ENCODE results near the gene ORAI2.
A peak's percentile ranks its signal among the peaks of the same experiment; 100 is the strongest.
"Not testable (repeated sequence)": the region's sequence is repeated elsewhere in the genome, so short reads cannot be mapped to it uniquely, and the experiment has no call there.

The ORAI2 gene

DNA sequence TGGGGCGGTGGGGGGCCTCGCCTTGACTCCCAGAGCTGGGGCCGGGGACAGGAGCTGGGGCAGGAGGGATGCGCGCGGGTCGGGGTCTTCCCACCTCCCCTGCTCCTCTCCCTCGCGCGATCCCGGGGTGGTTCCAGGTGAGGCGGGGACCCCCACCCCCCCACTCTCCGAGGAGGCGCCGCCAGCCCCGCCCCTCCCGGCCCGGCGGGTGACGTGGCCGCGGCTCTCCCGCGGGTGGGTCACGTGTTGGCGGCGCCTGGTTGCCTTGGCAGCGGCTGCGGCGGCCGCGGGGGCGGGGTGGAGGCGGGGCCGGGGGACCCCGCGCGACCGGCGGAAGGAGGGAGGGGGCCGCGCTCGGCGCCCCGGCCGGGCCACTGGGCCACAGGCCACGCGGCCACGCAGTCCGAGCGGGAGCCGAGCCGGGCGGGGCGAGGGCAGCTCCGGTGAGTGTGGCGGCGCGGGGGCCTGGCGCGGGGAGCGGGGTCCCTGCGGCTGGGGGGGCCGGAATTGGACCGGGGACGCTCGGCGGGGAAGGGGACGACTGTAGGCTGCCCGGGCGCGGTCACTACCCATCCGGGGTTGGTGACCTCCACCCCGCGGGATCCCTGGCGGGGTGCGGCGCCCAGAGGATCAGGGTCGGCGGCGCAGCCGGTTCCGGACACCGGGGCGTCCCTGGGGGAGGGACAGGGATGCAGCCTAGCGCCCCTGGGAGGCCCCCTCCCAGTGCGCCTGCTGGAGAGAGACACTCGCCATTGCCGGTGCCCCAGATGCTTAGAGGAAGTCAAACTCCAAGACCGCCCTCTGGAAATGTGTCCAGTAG, at the start of gene ORAI2:
Gene ORAI2, plus strand, starts transcription at position 357 of the 820 bp plus-strand sequence. CDS start 5,382 bp downstream, outside the sequence.
- peak; percentile 96 for DNase-seq (ENCODE audit: low spot score)

DNA sequence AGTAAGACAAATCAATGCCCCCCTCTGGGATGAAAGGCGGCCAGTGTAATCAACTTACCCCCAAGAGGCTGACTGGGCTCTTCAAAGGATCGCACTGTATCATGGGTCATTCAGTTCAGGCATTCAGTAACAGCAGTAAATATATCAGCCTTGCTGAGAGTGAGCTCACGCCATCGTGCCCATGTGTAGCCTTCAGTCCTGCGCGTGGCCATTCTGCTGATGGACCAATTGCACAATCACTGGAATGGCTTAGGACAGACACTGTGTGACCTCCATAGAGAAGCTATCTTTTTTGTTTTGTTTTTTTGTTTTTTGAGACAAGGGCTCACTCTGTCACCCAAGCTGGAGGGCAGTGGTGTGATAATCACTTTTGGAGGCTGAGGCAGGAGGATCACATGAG, 46.3 kb upstream of the ORAI2 start:
- no peak for DNase-seq (ENCODE audit: low spot score)

GRCh38 chr7:102389810-102390209, 43.6 kb upstream of the ORAI2 start:
- DNase-seq (ENCODE audit: low spot score) = no peak

- DNase-seq (ENCODE audit: low spot score) = peak; percentile 89
These were observed 42.5 kb upstream of the ORAI2 start for GRCh38 chr7:102390697-102391484.

GRCh38 chr7:102392330-102392729, 41.0 kb upstream of the ORAI2 start:
- no peak for DNase-seq (ENCODE audit: low spot score)

- no peak for DNase-seq (ENCODE audit: low spot score)
These were observed 39.9 kb upstream of the ORAI2 start for GRCh38 chr7:102393467-102393866.

GRCh38 chr7:102395592-102395872, 37.8 kb upstream of the ORAI2 start:
- DNase-seq (ENCODE audit: low spot score) = peak; percentile 19

GRCh38 chr7:102395873-102396709, 37.3 kb upstream of the ORAI2 start, which contains the start of gene PRKRIP1:
Gene PRKRIP1, plus strand, starts transcription at chr7:102396363. Its CDS starts 49 bp downstream, at chr7:102396412.
- DNase-seq (ENCODE audit: low spot score) = peak; percentile 93

- DNase-seq (ENCODE audit: low spot score) = peak; percentile 17
These were observed 36.7 kb upstream of the ORAI2 start for GRCh38 chr7:102396710-102397019.

DNA sequence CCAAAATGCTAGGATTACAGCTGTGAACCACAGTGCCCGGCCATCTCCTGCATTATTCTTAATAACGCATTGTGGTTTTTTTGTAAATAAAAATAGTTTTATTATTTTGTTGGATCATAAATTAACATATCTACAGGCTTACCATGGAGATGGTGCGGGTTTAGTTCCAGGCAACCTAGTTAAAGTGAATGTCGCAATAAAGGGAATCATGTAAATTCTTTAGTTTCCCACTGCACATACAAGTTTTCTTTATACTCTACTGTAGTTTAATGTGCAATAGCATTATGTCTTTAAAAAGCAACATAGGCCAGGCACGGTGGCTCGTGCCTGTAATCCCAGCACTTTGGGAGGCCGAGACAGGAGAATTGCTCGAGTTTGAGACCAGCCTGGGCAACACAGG, 34.8 kb upstream of the ORAI2 start:
- DNase-seq (ENCODE audit: low spot score) = no peak

DNA sequence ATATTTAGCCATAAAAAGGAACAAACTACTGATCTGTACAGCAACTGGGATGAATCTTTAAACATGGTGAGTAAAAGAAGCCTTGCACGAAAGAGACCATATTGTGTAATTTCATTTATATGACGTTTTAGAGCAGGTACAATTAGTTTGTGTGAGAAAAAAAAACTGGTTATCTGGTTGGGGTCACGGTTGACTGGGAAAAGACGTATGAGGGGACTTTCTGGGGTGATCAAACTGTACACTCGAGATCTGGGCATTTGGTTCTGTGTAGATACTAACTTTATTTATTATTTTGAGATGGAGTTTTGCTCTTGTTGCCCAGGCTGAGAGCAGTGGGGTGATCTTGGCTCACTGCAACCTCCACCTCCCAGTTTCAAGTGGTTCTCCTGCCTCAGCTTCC, 33.0 kb upstream of the ORAI2 start:
- no peak for DNase-seq (ENCODE audit: low spot score)

- DNase-seq (ENCODE audit: low spot score) = no peak
These were observed 29.8 kb upstream of the ORAI2 start for GRCh38 chr7:102403563-102403962.

DNA sequence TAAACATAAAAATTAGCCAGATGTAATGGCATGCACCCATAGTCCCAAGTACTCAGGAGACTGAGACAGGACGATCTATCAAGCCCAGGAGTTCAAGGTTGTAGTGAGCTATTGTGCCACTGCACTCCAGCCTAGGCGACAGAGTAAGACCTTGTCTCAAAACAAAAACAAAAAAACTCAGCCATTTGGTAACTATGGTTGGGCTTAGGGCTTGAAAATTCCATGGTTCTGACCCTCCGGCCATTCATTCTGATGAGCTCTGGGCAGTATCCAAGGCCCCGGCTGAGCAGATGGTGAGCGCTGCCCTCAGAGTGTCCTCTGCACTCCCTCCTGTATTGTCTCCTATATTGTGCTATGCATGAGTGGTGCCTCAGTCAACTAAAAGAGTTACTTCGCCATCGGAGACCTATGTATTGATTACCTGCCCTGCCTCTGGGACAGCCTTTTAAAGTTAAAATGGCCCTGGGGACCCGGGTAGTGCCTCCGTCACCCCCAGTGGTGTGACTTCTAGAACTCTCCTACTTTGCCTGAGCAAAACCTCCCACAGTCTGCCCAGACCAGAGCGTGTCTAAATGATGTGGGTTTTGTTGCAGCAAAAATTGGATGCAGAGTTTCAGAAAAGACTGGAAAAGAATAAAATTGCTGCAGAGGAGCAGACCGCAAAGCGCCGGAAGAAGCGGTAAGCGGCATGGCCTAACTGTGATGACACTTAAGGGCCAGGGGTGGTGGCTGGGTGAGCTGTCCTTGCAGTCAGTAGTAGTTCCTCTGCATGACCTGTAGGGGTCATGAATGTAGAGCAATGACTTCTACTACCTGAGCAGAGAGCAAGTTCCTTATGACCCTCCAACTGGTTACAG, 29.1 kb upstream of the ORAI2 start:
- DNase-seq (ENCODE audit: low spot score) = peak; percentile 81

DNA sequence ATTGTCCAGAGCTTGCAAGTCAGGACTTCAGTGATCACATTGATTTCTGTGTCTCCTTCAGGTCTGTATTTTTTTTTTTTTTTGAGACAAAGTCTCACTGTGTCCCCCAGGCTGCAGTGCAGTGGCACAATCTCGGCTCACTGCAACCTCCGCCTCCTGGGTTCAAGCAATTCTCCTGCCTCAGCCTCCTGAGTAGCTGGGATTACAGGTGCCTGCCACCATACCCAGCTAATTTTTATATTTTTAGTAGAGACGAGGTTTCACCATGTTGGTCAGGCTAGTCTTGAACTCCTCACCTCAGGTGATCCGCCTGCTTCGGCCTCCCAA, 28.6 kb upstream of the ORAI2 start:
- DNase-seq (ENCODE audit: low spot score) = not testable (repeated sequence)

DNA sequence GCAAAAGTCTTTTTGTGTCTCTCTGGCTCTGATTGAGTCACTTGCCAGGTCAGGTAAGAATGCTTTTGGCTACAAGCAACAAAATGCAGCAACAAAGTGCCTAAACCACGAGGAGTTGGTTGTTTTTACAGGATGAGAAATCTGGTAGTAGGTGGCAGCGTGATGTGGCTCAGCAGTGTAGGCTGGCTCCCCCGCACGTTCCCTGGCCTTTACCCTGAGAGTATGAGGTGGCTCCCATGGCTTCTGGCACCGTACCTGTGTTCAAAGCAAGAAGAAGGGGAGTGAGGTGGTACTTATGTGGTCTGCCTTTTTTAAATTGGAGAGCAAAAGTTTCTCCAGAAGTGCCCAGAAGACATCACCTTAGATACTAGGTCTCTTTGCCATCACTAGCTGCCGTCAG, 25.5 kb upstream of the ORAI2 start:
- DNase-seq (ENCODE audit: low spot score) = no peak

DNA sequence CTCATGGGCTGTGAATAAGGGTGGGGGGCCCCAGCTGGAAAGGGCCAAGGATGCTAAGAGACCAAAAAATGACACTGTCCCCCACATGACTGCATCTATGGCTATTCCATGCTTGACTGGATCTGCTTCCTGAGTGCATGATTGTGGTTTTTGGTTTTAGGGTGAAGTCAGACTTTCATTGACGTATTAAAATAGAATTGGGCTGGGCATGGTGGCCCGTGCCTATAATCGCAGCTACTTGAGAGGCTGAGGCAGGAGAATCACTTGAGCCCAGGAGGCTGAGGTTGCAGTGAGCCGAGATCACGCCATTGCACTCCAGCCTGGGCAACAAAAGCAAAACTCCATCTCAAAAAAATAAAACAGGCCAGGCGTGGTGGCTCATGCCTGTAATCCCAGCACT, 24.8 kb upstream of the ORAI2 start:
- not testable (repeated sequence) for DNase-seq (ENCODE audit: low spot score)

- DNase-seq (ENCODE audit: low spot score) = no peak
These were observed 24.0 kb upstream of the ORAI2 start for GRCh38 chr7:102409340-102409739.

DNA sequence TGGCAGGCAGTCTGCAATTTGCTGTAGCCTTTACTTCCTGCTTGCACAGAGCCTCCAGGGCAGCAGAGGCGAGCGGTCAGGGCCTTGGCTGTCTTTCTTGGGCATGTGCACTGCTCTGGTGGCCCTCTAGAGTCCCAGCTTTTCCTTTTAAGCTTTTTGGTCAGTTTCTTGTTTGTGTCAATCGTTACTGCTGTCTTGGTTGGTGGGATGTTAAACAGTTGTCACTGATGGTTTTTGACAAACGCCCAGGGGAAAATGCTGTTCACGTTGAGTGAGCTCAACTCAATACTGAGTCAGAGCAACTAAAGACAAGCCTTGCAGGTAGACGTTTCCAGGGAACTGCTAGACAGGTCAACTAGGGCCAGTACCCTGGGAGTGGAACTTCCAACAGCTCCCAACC, 23.3 kb upstream of the ORAI2 start:
- DNase-seq (ENCODE audit: low spot score) = no peak

DNA sequence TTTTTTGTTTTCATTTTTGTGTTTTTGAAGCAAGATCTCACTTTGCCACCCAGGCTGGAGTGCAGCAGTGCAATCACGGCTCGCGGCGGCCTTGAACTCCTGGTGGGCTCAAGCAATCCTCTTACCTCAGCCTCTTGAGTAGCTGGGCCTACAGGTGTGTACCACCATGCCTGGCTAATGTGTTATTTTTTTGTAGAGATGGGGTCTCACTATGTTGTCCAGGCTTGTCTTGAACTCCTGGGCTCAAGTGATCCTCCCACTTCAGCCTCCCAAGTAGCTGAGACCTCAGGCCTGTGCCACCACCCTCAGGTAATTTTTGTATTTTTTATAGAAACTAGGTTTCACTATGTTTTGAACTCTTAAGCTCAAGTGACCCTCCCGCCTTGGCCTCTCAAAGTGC, 22.5 kb upstream of the ORAI2 start:
- DNase-seq (ENCODE audit: low spot score) = no peak

GRCh38 chr7:102412548-102412947, 20.8 kb upstream of the ORAI2 start:
- DNase-seq (ENCODE audit: low spot score) = peak; percentile 57

- DNase-seq (ENCODE audit: low spot score) = no peak
These were observed 20.3 kb upstream of the ORAI2 start for GRCh38 chr7:102413091-102413490.

- no peak for DNase-seq (ENCODE audit: low spot score)
These were observed 19.8 kb upstream of the ORAI2 start for GRCh38 chr7:102413611-102414010.
